ENCODE results near the gene LAMA2.

Gene LAMA2

GRCh38 chr6:129497481-129498441 lies 614.8 kb downstream of the LAMA2 start:
- DNase-seq (ENCODE audit: low read depth), result peak; percentile 19

DNA sequence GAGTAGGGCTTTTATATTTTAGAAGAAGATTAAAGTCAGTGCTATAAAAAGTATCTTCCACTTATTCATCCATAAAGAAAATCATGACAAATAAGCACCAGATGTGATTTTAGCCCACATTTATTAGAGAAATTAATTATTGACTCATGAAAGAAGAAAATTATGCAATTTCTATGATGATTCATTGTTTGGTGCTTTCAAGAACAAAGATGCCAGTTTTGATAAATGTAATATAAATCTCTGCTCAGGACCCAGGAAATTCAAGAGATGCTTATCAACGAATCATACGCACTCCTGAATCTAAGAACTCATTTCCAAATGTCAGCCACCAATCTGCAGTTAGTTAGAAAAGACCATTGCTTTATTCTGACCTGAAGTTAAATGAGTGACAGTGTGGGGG lies 615.6 kb downstream of the LAMA2 start:
- peak; percentile 81 for DNase-seq (ENCODE audit: low read depth)

DNA sequence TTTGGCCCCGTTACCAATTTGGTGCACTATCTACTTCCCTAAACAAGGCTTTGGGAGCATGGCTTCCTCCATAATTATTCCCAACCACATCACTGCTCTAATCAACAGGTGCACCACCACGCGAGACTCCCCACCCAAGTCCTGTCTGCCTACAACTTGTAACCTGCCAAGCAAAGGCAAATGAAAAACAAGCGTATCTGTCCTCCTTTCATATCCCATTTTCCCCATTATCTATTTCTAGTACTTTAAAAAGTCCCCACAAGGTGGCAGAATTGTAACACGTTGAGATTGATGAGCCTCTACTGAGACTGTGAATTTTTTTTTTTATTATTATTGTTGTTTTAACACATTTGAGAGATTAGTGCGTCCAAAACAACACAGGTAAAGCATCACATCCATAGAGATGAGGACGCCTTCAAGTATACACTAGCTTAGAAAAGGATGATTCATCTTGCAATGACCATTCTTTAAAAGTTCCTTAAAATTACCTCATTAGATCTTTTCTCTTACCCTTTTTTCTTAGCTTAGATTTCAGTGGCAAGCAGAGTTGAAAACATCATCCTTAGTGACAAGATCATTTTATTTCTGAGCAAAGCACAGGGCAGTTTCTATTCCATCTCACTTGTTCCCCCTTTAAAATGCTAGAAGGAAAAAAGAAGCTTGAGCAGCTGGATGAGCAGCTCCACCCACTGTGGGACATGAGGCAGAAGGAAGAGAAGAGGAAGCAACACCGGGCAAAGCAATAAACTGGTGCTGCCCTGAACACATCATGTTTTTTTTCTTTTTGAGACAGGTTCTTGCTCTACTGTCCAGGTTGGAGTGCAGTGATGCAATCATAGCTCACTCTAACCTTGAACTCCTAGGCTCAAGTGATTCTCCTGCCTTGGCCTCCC lies 616.3 kb downstream of the LAMA2 start:
- DNase-seq (ENCODE audit: low read depth), result peak; percentile 83

DNA sequence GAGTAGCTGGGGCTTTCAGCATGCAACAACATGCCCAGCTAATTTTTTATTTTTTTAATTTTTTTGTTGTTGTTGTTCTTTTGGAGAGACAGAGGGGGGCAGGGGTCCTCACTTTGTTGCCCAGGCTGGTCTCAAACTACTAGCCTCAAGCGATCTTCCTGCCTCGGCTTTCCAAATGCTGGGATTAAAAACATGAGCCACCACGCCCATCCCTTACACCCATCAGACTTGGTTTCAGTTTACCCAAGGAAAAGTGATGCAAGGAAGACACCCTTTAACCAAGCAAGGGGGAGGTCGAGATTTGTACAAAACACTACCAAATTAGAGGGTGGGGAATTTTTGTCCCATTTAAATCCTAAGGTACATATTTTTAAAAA lies 616.9 kb downstream of the LAMA2 start:
- no peak for DNase-seq (ENCODE audit: low read depth)

DNA sequence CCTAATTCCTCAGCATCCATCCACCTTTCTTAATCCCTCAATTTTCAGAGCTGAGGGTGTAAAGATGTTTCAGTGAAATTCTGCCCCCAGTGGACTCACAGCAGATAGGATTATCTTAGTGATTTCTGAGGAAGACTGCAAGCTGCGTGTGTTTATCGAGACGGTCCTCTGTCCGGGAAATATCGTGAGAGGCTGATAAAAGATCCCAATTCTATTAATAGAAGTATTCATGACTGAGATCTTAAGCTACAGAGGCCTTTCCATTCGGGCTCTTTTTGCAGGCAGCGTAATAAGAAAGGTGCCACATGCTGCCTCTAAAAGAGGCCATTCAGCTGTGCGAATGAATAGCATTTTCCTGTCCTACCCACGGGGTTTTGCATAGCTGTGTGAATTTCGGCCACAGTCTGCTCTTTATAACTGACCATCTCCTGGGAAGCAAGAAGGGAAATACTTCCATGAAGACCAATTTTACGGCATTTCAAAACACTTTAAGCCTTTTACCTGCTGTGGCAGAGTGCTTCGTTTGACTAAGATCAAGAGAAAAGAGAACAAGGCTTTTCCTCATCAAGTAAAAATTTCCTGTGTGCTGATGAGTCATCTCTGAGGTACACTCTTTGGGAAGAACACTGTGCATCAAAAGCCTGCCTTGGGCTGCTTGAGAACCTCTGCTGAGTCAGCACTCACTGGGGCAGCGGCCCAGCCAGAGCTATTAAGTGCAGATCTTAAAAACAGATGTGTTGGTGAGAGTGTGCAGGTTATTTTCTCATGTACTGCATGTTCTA lies 618.2 kb downstream of the LAMA2 start:
- DNase-seq (ENCODE audit: low read depth), result peak; percentile 98

GRCh38 chr6:129501740-129502660 lies 619.1 kb downstream of the LAMA2 start:
- peak; percentile 68 for DNase-seq (ENCODE audit: low read depth)

DNA sequence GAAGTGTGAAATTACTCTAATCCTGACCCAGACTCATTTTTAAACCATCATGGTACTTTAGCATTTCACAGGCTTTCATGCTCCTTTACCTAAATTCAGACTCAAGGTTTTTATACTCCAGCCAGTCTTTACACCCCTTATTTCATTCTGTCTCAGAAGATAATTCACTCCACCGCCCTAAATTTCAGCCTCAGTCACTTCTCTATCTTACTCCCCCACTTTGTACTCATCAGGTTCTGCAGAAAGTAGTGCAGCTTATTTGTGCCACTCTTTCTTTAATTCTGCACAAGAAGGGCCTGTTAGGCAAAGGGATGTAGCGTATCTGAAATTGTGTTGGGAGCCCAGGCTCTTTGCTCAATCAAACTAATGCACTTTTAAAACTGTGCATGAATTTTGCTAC lies 621.5 kb downstream of the LAMA2 start:
- DNase-seq (ENCODE audit: low read depth), result no peak

DNA sequence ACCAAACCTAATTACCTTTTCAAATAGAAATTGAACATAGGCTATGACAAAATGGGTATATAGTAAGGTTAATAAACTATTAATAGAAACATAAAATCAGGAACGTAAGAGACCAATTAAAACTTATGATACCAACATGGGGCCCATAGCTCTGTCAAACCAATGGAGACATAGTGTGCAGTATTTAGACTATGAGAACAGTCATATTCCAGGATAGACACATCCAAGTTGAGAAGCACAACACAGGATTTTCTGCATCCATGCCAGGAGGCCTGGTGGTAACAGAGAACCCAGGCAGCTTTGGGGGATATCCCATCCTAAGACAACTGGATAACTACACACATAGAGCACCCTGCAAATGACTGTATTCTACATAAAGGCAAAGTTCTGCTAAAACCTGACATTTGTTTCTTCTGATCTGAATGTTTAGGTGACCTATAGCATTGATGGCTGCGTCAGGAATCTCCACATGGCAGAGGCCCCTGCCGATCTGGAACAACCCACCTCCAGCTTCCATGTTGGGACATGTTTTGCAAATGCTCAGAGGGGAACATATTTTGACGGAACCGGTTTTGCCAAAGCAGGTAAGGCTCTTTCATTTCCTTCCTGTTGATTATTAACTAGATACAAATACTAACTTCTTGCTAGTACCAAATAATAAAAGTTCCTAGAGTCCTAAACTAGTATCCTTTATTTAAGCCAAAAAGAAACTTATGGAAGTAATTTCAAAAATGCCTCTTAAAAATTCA lies 624.3 kb downstream of the LAMA2 start:
- DNase-seq (ENCODE audit: low read depth), result no peak

- DNase-seq (ENCODE audit: low read depth), result no peak
These were observed 624.9 kb downstream of the LAMA2 start for GRCh38 chr6:129507846-129508245.

DNA sequence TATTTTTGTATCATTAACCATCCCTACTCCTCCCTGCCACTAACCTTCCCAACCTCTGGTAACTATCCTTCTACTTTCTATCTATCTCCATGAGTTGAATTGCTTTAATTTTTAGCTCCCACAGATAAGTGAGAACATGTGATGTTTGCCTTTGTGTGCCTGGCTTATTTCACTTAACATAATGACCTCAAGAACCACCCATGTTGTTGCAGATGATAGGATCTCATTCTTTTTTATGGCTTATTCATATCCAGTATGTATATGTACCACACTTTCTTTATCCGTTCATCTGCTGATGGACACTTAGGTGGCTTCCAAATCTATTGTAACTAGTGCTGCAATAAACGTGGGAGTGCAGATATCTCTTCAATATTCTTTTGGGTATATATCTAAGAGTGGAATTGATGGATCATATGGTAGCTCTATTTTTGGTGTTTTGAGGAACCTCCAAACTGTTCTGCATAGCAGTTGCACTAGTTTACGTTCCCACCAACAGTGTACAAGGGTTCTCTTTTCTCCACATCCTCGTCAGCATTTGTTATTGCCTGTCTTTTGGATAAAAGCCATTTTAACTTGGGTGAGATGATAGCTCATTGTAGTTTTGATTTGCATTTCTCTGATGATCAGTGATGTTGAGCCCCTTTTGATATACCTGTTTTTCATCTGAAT lies 625.7 kb downstream of the LAMA2 start:
- no peak for DNase-seq (ENCODE audit: low read depth)

DNA sequence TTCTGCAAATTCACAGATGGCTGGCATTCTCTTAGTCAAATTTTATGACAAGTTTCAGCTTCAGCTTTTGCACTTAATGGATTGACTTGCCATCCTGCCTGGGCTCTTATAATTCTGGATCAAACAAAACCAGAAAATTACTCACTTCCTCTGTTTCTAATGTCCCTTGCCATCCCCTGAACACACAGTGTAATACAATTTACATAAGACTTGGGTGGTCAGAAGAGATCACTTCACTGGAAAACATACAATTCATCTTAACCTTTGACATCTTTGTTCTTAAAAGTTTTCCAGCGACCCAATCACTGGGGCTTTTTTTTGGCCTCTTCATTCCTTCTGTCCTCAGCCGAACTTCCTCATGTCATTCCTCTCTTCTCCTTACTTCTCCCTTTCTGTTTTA lies 628.0 kb downstream of the LAMA2 start:
- DNase-seq (ENCODE audit: low read depth), result peak; percentile 54

- no peak for DNase-seq (ENCODE audit: low read depth)
These were observed 630.5 kb downstream of the LAMA2 start for GRCh38 chr6:129513471-129513870.

DNA sequence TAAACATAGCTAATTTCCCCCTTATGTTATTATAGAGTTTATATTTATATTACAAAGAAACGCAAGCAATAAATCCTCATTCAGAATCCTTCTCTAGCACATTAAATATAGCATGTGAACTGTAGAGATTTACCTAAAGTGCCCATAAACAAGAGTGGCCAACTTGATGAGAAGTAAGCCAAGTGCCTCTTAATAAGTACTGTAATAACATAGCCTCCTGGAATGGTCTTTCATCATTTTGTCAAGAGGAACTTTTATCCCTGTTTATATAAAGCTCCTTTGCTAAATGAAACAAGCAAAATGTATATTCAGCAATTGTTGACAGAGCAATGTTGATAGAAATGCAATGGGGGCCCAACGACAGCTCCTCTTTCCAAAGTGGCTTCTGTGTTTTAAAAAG lies 632.1 kb downstream of the LAMA2 start:
- DNase-seq (ENCODE audit: low read depth), result no peak

DNA sequence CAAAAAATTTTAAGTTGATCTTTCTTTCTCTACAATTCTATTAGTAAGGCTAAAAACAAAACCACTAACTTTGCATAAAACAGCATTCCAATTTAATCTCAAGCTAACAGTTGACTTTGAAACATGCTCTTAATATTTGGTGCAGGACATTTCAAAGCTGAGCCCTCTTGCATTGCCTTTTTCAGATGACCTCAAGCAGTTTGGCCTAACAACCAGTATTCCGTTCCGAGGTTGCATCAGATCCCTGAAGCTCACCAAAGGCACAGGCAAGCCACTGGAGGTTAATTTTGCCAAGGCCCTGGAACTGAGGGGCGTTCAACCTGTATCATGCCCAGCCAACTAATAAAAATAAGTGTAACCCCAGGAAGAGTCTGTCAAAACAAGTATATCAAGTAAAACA lies 633.1 kb downstream of the LAMA2 start:
- no peak for DNase-seq (ENCODE audit: low read depth)

DNA sequence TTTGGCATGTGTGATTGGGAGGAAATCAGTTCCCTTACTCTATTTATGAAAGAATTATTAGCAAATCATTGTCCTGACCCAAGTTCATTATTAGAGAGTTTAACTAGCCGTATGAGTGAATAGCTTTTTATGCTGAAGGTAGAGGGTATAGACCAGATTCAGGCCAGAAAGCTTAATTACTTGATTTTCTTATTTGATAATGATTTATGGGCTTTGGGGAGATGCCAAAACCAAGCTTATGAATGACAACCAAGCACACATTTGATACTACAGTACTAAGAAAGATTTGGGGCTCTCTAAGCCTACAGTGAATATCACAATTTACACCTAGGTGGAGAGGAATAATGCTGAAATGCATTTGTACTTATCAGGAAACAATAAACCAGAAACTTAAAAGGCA lies 633.8 kb downstream of the LAMA2 start:
- DNase-seq (ENCODE audit: low read depth), result no peak

GRCh38 chr6:129517288-129517687 lies 634.4 kb downstream of the LAMA2 start:
- no peak for DNase-seq (ENCODE audit: low read depth)

- no peak for DNase-seq (ENCODE audit: low read depth)
These were observed 636.8 kb downstream of the LAMA2 start for GRCh38 chr6:129519750-129520149.

- DNase-seq (ENCODE audit: low read depth), result no peak
These were observed 639.0 kb downstream of the LAMA2 start for GRCh38 chr6:129521946-129522345.

DNA sequence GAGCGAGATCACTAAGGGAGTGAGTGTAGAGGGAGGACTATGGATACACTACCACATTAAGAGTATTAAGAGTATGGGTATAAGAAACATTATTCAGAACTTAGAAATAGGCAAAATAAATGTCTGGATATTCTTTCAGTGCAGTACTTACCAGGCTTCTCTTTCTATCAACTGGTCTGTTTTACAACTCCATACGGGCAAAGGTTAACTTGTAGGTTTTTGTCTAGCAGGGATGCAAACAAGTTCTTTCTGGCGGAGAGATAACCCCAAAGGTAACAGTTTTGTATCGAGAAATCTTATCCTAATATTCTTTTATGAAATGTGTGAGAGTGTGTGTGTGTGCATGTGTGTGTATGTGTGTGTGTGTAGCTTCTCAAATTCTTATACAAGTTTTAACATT lies 640.9 kb downstream of the LAMA2 start:
- no peak for DNase-seq (ENCODE audit: low read depth)

- DNase-seq (ENCODE audit: low read depth), result peak; percentile 18
These were observed 642.1 kb downstream of the LAMA2 start for GRCh38 chr6:129525055-129525454.

Data from ELR (cell line).